Heart right ventricle (tissue), 16 donors: Measurements from ENCODE around the gene LRRC23. TPM values are rescaled to one million over a fixed set of nuclear protein-coding genes. Genes with fewer than 3 reads are reported as not detected.
A peak's percentile ranks its signal among the peaks of the same experiment; 100 is the strongest.

Experiments
- ATAC-seq, 8 donors: fragments of 200-7000 bp; cut with Tn5 transposase; one replicate each; pipeline ENCODE4 v1.9.1; 2020; ENCODE audit warnings: mild to moderate bottlenecking in 8 of 8, moderate library complexity in 8 of 8, moderate number of reproducible peaks in 1 of 8
- DNase-seq, 2 donors: peaks; one replicate each; pipeline ENCODE4 v3.0.0-alpha.2; 2020
- H3K27ac ChIP-seq, 10 donors: fragments of 200-600 bp; sonication (generic) in 2 of 10; one replicate each; pipeline versions ENCODE4 v1.5.0 to v1.8.0; 2020 to 2022; ENCODE audit warnings: mild to moderate bottlenecking in 3 of 10
- H3K27me3 ChIP-seq, 7 donors: fragments of 200-600 bp; one replicate each; pipeline ENCODE4 v1.8.0; 2021 to 2022; ENCODE audit warnings: mild to moderate bottlenecking in 2 of 7
- H3K36me3 ChIP-seq, 9 donors: fragments of 200-600 bp; sonication (generic) in 1 of 9; one replicate each; pipeline versions ENCODE4 v1.5.0 to v1.8.0; 2020 to 2022; ENCODE audit warnings: mild to moderate bottlenecking in 2 of 9
- H3K4me1 ChIP-seq, 9 donors: fragments of 200-600 bp; sonication (generic) in 1 of 9; one replicate each; pipeline versions ENCODE4 v1.5.0 to v1.8.0; 2020 to 2022; ENCODE audit warnings: mild to moderate bottlenecking in 4 of 9
- H3K4me3 ChIP-seq, 10 donors: fragments of 200-600 bp; sonication (generic) in 2 of 10; one replicate each; pipeline versions ENCODE4 v1.5.0 to v1.8.0; 2020 to 2022; ENCODE audit warnings: mild to moderate bottlenecking in 7 of 10, moderate library complexity in 2 of 10
- H3K9me3 ChIP-seq, 11 donors: fragments of 200-600 bp in 10 of 11; sonication (generic) in 2 of 11; one replicate each; pipeline versions ENCODE4 v1.5.0 to v1.8.0; 2013 to 2022; ENCODE audit warnings: mild to moderate bottlenecking in 2 of 11, control low read depth in 1 of 11, moderate library complexity in 1 of 11
- CTCF ChIP-seq, 9 donors: fragments of 200-600 bp; sonication (generic) in 2 of 9; IDR thresholded peaks; one replicate each; pipeline versions ENCODE4 v1.5.0 to v1.8.0; 2021 to 2022; ENCODE audit warnings: antibody characterized with exemption in 9 of 9, mild to moderate bottlenecking in 5 of 9, moderate library complexity in 1 of 9
- WGBS, 2 donors: extraction: QIAGEN DNeasy Blood & Tissue Kit; methylation state at CpG; one replicate each; pipeline ENCODE4 v1.1.7; 2013; ENCODE audit warnings: inconsistent platforms in 1 of 2; 5-methylcytosine and 5-hydroxymethylcytosine counted together
- intact Hi-C, 10 donors: fragments of 100-400 bp; cut with DNase I; formaldehyde crosslinking; loops; one replicate each; pipeline versions ENCODE4 v1.11.1 to v1.14.2; 2022
- polyA plus RNA-seq, 2 donors: library from polyadenylated mRNA; stranded (reverse); fragments of 200-250 nt; gene quantifications; one replicate each; pipeline ENCODE4 v1.2.3, GENCODE V29; 2013
- total RNA-seq, 10 donors: library from RNA; stranded (reverse); fragmentation: NEBNext Ultra II Directional in 3 of 10; extraction: Animal tissue kit (Norgen Biotek cat#: 25700) in 3 of 10; gene quantifications; one replicate each; pipeline versions ENCODE4 v1.2.1 to v1.2.4, GENCODE V29; 2021 to 2023
- donor health status: Arrhythmogenic right ventricular cardiomyopathy.
- donor health status: ischemic (EF 13 %, LVEDD 7.1; RV severe dilation, severe dysfunction).
- donor health status: healthy with polysubstance abuse.
- donor health status: DM: no; HTN: yes; CAD: no.
- donor health status: DM: no; HTN: no; CAD: no.
- donor health status: ischemic (EF 25% LVEDD 6.9; RV normal size, moderate dysfunction).
- donor health status: ischemic (EF 25% LVEDD 5.7; RV mildly dilated, moderate dysfunction).
- donor health status: healthy.
- donor health status: DM: yes; HTN: yes; CAD: no.
- donor health status: Ischemic cardiomyopathy.
- donor health status: ischemic (EF 35%, LVEDD 5.7; RV mildly dilated, moderate dysfunction).
- donor health status: nonischemic (EF 11% LVEDD 7.7; RV severe dilation, severe dysfunction).
- donor health status: DM: yes; HTN: yes; CAD: no.
- donor health status: PGD.
- donor health status: ischemic (EF 29% LVEDD 5.4; RV normal size, mild dysfunction).
- donor health status: nonischemic (EF 23%, LVEDD 6.1; RV moderate dilation, normal function).

LRRC23 gene
- total and polyA plus RNA-seq, 12 donors = 6.5 to 16.6 (median 11.9) TPM

GRCh38 chr12:6952863-6953441 is 48.3 kb downstream of the LRRC23 start:
- DNase-seq = no peak
- no peak for ATAC-seq
- Histone ChIP-seq H3K27ac (peak overlapping the region in 8 of 10 donors; percentile 1 to 98 (median 76)), H3K4me1 (peaks cover 0 to 84% (median 16%) of the 10 kb centered on the region in 9 donors), H3K36me3 (peaks cover 0 to 48% (median 0%) of the 10 kb centered on the region in 9 donors), H3K9me3 (no peaks in the 10 kb centered on the region), H3K27me3 (no peaks in the 10 kb centered on the region), H3K4me3 (peak overlapping the region in 6 of 10 donors; percentile 37 to 80 (median 42))
- WGBS, 2 donors = 80 to 86% methylated on average over 15 of the region's 15 CpGs
- no peak for TF ChIP-seq CTCF (IDR thresholded peaks at IDR 0.05)
- intact Hi-C loops = loop anchor here in 1 of 10 donors (10.0 kb wide), 1 partner anchor 162 kb away; no protein-coding TSS in a partner anchor

- Histone ChIP-seq H3K27me3 (no peaks in the 10 kb centered on the region), H3K4me3 (peak overlapping the region in 6 of 10 donors; percentile 37 to 80 (median 42)), H3K36me3 (peaks cover 0 to 55% (median 0%) of the 10 kb centered on the region in 9 donors), H3K9me3 (no peaks in the 10 kb centered on the region), H3K4me1 (peaks cover 0 to 86% (median 23%) of the 10 kb centered on the region in 9 donors), H3K27ac (peak overlapping the region in 9 of 10 donors; percentile 1 to 98 (median 75))
- ATAC-seq (peak; percentile 22 to 78 (median 72)), DNase-seq (peak in 1 of 2 donors; percentile 79)
- intact Hi-C loops = loop anchor here in 1 of 10 donors (10.0 kb wide), 1 partner anchor 161 kb away; no protein-coding TSS in a partner anchor
- TF ChIP-seq CTCF (IDR thresholded peaks at IDR 0.05) = no peak
- 57% methylated on average over 24 of the region's 24 CpGs for WGBS, 2 donors
Observed at GRCh38 chr12:6953442-6954315, 49.1 kb downstream of the LRRC23 start.

GRCh38 chr12:6954316-6955107 is 49.9 kb downstream of the LRRC23 start:
- 88 to 90% methylated on average over 21 of the region's 21 CpGs for WGBS, 2 donors
- DNase-seq (no peak), ATAC-seq (no peak)
- peak overlapping the region in 3 of 10 donors; percentile 37 to 80 (median 37) for H3K4me3 ChIP-seq
- H3K27ac ChIP-seq = peak overlapping the region in 7 of 10 donors; percentile 32 to 98 (median 77)
- no peaks in the 10 kb centered on the region for H3K27me3 ChIP-seq
- H3K9me3 ChIP-seq = no peaks in the 10 kb centered on the region
- H3K36me3 ChIP-seq = peaks cover 0 to 60% (median 0%) of the 10 kb centered on the region in 9 donors
- intact Hi-C loops = loop anchor here in 1 of 10 donors (10.0 kb wide), 1 partner anchor 160 kb away; no protein-coding TSS in a partner anchor
- peaks cover 1 to 86% (median 31%) of the 10 kb centered on the region in 9 donors for H3K4me1 ChIP-seq
- TF ChIP-seq CTCF (IDR thresholded peaks at IDR 0.05) = no peak
